Stimulated activated CD8-positive, alpha-beta memory T cell treated with anti-CD3 and anti-CD28 coated beads, Interleukin-7, amount 100 ng/mL, for 4 hours (primary cell): ENCODE data around the gene SLC17A7.
"Not testable (repeated sequence)": the region's sequence is repeated elsewhere in the genome, so short reads cannot be mapped to it uniquely, and the experiment has no call there.

Experiments used
- DNase-seq, 2 donors: peaks; one replicate each; pipeline ENCODE4 v3.0.0-alpha.2; 2020; ENCODE audit warnings: low read depth in 2 of 2

Gene SLC17A7

DNA sequence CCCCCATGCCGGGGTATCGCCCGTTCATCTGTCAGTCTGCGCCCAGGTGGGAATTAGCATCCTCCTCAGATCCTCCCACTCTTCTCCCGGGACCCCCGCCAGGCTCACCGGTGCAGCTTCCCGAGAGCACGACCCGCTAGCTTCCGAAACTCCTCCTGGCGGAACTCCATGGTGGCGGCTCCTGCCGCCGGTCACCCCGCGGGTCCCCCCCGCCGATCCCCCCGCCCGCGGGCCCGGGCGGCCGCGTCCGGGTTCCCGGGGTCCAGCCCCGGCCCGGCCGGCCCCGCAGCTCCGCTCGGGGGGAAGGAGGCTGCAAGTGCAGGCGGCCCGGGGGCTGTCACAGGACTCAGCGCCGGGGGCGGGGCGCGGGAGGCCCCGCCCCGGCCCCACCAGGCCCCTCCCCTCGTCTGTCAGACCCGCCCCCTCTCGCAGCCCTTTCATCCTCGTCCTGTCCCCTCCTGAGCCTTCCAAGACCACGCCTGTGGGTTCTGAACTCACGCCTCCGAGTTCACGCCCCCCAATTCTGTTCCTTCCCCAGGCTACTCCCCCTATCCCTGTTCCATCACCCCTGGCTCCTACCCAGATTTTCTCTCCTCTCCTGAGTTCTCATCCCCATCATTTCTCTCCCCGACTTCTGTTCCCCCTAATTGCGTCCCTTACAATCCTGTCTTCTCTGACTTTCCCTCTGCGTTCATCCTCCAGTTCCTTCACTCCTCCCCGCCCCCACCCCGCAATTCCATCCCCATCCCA, at the start of gene SLC17A7:
Gene SLC17A7 (minus strand): TSS at position 318 of the 750 bp plus-strand sequence. CDS start 148 bp downstream, at position 170.
- DNase-seq = no peak

DNA sequence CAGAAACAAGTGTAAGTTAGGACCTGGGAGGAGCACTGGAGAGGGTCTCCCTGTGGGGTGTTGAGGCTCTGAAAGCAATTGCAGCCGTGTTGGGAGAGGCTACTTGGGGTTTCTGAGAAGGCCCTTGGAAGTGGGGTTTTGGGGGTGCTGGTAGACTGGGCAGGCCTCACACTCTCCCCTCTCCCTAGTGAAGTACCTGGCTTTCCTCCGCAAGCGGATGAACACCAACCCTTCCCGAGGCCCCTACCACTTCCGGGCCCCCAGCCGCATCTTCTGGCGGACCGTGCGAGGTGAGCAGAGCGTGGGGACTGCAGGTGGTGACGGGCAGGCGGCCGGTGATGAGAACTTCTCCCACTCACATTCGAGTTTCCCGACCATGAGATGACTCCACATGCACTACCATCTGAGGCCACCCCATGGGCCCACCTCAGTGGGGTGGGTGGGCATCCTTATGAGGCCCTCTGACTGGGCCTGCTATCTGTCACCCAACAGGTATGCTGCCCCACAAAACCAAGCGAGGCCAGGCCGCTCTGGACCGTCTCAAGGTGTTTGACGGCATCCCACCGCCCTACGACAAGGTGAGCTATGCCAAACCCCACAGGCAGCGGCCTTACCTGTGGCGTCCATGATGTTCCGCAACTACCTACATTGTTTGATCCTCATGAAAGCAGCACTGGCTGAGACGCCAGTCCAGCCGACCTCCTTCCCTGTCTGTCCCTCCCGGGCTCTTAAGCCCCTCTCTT, 49.1 kb upstream of the SLC17A7 start:
- no peak for DNase-seq

DNA sequence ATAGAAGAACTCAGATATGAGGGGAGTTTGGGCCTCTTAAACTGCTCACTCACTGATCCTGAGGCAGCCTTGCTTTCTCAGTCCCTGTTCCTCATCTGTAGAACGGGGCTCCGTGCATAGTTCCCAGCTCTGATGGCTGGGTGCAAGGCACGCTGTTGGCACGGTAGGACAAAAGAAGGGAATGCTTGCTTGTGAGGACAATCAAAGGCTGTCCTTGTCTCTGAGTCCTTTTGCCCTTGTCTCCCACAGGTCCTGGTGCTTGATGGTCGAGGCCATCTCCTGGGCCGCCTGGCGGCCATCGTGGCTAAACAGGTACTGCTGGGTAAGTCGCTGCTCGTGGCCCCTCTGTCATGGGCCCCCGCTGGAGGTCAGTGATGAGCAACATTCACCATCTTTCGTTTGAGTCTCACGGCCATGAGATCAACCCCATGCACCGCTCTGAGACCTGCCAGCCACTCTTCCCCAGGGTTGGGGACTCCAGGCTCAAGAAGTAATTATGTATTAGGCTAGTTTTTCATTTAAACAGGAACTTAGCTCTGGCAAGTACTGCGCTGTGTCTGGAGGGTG, 48.4 kb upstream of the SLC17A7 start:
- DNase-seq = no peak

DNA sequence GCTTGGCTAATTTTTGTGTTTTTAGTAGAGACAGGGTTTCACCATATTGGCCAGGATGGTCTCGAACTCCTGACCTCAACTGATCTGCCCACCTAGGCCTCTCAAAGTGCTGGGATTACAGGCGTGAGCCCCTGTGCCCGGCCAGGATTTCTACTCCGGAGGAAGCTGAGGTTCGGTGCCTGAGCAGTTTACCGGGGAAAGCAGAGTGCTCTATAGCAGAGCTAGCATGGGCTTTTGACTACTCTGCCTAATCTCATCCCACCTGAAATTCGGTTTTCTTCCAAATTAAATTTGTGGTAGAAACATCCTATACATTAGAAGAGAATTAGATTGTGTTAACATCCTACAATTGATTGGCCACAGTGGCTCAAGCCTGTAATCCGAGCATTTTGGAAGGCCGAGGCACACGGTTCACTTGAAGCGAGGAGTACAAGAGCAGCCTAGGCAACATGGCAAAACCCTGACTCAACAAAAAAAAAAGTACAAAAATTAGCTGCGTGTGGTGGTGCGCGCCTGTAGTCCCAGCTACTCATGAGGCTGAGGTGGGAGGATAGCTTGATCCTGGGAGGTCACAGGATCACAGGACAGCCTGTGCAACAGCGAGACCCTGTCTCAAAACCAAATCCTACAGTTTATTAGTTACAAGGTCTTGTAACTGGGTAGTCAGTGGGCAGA, 47.7 kb upstream of the SLC17A7 start:
- no peak for DNase-seq

DNA sequence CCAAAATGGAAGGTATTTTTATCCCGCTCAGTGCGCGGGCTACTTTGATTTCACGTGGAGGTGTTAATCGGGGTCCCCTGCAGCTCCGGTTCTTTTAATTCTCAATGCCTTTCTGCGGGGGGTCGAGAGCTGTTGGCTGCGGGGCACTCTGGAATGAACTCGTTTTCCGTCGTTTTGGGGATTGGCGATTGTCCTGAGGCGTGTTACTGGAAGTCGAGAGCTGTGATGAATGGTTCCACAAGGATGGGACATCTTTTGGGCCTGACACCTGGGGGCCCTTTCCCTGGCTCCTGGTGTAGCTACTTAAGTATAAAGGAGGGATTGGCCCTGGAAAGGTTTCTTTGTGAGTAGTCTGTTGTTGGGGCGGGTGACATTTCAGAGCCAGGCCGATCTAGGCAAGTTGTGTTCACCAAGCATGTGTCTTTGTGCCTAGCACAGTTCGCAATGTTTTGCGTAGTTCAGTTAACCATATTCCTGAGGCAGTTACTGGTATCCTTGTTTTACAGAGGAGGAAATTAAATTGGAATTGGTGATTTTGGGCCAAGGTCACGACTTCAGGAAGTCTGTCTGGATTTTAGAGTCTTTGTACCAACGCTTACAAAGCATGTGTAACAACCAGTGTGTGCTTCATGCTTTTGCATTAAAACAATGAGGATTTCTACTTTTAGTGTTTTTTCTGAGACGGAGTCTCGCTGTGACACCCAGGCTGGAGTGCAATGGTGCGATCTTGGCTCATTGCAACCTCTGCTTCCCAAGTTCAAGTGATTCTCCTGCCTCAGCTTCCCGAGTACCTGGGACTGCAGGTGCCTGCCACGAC, 46.9 kb upstream of the SLC17A7 start:
- DNase-seq = no peak

DNA sequence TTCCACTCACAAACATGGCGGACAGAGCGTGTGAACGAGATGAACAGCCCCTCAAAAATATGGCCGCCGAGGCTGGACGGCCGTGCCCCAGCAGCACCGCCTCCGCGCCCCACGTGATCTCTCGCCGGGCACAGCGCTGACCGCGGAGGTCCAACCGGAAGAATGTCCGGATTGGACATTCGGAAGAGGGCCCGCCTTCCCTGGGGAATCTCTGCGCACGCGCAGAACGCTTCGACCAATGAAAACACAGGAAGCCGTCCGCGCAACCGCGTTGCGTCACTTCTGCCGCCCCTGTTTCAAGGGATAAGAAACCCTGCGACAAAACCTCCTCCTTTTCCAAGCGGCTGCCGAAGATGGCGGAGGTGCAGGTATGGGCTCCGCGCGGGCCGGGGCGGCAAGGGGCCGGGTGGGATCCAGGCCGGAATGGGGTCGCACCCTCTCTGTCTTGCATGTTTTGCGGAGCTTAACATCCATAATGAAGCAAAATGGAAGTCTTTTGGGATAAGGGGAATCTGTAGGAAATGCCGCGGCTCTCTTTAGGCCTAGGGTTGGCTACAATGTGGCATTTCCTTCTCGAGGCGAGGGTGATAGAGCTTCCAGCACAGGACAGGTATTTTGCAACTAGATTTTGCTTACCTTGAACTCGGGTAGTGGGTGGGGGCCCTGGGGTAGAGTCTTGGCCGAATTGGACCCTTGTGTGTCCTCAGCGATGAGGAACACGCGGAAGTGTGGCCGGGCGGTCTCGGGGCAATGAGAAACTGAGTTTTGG, 46.1 kb upstream of the SLC17A7 start, which contains the start of gene RPL13A:
Gene RPL13A (plus strand): TSS at position 332 of the 769 bp plus-strand sequence. CDS start 22 bp downstream, at position 354.
- DNase-seq = peak; percentile 99 to 100

DNA sequence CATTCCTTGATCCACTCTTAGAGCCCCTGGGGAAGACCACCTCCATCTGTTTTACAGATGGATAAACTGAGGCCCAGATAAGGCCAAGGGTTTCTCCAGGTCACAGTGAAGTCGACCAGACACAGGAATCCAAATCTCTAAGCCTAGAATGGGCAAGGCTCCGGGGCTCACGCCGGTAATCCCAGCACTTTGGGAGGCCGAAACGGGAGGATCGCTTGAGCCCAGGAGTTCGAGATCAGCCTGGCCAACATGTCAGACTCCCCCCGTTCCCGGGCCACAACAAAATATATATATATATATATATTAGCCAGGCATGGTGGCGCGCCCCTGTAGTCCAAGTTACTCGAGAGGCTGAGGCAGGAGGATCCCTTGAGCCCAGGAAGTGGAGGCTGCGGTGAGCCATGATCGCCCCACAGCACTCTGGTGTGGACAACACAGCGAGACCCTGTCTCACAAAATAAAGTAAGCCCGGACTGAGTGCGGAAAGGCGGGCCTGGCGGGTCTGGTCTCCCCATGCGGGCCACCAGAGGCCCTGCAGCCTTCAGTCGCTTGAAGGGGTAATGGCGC, 45.5 kb upstream of the SLC17A7 start:
- no peak for DNase-seq

DNA sequence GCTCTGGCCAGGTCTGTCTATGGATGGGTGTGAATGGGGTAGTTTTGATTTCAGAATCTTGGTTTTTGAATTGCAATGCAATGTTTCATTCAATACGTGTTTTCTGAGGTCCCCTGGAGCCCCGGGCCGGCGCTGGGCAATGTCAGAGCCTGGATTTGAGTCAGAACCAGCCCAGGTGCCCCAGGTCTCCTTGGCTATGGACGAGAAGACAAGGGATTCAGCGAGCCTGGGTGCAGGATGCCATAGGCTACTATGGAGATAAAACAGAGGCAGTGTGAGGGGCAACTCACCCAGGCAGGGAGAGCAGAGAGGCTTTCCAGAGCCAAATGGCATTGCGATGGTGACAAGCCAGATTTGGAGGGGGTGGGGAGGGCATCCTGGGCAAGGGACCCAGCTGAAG, 44.9 kb upstream of the SLC17A7 start:
- no peak for DNase-seq

DNA sequence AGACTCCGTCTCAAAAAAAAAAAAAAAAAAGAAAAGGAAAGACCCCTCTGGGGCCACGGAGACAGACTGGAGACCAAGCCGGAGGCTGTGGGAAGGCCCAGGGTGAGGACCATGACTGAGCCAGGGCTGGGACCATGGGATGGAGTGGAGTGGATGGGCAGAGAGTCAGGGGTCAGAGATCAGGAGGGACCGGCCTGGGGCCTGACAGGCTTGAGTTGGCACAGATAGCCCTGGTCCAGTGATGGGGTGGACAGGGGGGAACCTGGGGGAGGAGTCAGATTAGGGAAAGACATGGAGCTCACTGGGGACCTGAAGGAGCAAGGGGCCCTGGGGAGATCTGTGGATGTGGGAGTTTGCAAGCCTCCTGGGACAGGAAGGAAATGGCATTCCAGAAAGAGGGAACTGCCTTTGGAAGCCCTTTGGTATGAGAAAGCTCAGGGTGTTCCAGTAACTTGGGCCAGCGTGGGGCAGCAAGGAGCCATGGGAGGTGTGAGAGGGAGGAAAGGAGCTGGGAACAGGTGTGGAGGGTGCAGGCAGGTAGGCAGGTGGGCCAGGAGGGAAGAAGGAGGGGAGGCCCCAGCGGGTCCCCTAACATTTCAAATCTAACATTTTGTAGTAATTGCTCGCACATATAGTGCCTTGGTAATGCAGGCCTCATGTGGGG, 39.8 kb upstream of the SLC17A7 start:
- no peak for DNase-seq

DNA sequence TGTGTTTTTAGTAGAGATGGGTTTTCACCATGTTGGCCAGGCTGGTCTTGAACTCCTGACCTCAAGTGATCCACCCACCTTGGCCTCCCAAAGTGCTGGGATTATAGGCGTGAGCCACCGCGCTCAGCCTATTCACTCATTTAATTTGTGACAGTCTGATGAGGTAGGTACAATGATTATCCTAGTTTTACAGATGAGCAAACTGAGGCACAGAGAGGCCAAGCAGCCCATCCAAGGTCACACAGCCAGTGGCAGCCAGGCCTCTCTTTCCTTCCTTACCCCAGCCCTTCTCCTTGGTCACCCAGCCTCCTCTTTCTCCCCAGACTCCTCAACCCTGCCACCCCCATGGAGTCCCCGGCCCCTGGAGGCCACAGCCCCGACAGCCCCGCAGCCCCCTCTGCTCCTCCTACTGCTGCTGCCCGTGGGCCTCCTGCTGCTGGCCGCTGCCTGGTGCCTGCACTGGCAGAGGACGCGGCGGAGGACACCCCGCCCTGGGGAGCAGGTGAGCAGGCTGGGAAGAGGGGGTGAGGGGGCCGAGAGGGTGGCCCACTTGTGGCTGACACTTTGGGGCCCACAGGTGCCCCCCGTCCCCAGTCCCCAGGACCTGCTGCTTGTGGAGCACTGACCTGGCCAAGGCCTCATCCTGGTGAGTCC, 38.8 kb upstream of the SLC17A7 start:
- no peak for DNase-seq

DNA sequence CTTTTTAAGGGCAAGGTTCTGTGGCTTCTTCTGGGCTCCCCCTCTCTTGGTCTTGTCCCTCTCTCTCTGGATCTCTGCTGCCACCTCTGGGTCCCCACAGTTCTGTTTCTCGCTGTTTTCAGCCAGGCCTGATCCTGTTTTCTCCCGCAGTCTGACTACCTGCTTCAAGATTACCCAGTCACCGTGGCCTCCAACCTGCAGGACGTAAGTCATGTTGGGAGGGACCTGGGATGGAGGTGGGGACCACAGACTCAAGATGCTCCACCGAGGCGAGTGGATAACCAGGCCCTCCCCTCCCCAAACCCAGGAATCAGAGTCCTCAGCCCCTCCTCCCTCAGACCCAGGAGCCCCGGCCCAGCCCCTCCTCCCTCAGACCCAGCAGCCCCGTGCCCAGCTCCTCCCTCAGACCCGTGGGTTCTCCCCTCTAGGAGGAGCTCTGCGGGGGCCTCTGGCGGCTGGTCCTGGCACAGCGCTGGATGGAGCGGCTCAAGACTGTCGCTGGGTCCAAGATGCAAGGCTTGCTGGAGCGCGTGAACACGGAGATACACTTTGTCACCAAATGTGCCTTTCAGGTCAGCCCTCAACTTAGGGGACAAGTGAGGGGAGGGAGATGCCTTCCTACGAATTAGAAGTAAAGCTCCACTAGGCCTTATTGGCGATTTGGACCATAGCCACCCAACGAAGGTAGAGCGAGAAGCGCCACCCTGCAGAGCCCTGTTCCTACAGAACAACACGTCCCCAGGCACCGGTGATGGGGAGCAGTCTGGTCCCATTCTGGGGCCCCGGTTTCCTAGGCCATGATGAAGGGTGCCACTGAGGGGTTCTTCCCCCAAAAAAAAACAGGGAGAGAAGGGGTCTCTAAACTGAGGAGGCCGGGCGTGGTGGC, 34.9 kb upstream of the SLC17A7 start:
- DNase-seq = no peak

DNA sequence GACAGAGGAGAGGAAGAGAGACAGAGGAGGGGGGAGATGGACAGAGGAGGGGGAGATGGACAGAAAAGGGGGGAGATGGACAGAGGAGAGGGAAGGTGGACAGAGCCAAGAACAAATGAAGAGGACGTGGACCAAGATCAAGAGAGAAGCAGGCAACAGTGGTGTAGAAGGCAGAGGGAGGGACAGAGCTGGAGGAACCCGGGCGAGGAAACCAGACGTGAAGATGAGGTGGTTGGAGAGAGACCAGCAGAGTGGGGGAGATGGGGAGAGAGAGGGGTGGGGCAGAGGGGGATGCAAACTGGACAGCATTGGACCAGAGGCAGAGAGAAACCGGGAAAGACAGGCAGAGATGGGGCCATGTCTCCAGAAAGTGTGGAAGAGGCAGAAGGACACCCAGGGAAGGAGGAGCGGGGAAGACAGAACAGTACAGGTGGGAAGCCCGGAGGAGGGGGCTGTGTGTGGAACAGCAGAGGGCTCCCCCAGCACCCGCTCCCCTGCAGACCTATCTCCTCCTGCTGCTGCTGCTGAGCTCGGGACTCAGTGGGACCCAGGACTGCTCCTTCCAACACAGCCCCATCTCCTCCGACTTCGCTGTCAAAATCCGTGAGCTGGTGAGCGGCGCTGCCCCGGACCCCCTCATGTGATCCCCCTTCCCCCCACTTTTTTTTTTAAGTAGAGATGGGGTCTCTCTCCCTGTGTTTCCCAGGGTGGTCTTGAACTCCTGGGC, 34.0 kb upstream of the SLC17A7 start:
- no peak for DNase-seq

DNA sequence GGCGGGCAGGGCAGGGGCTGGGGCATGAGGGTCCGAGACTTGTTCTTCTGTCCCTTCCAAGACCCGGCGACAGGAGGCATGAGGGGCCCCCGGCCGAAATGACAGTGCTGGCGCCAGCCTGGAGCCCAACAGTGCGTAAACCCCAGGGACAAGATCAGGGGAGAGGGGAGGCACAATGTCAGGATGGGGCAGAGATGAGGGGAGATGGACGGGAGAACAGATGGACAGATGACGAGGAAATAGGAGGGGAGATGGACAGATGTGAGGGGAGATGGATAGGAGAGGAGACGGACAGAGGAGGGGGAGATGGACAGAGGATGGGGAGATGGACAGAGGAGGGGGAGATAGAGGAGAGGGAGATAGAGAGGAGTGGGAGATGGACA, 33.2 kb upstream of the SLC17A7 start:
- no peak for DNase-seq

DNA sequence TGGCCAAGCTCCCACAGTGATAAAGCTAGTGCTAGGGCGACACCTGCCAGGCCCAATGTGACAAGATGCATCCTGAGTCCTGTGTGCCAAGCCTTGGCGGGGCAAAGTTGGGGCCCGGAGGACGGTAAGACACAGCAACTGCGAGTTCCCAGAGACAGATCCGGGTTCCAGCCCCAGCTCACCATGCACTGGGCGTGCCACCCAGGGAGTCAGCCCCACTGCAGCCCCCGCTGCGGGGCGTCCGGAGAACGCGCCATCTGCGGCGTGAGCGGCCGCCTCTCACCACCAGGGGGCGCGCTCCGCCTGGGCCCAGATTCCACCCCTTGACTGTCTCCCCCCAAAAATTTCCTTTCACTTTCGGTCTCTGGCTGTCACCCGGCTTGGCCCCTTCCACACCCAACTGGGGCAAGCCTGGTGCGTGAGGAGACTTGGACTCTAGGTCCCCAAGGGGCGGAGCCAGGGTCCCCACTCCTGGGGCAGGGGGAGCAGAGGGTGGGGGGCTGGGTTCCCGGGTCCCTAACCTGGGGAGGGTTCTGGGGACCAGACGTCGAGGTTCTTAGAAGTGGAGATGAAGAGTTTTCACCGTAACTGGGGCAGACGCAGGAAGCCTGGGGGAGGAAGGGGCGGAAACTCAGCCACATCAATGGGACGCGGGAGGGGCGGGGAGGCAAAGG, 32.7 kb upstream of the SLC17A7 start, which contains the start of gene FLT3LG:
Gene FLT3LG (plus strand): TSS at position 348 of the 674 bp plus-strand sequence. CDS start 425 bp downstream, outside the sequence.
- DNase-seq = peak; percentile 87 to 90

DNA sequence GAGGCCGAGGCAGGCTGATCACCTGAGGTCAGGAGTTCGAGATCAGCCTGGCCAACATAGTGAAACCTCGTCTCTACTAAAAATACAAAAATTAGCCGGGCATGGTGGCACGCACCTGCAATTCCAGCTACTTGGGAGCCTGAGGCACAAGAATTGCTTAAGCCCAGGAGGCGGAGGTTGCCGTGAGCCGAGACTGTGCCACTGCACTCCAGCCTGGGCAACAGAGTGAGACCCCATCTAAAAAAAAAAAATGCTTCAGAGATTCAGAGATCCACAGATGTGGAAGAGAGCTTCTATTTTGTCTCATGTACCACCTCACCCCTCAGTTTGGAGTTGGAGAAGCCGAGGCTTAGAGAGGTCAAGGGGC, 32.2 kb upstream of the SLC17A7 start:
- DNase-seq = not testable (repeated sequence)

DNA sequence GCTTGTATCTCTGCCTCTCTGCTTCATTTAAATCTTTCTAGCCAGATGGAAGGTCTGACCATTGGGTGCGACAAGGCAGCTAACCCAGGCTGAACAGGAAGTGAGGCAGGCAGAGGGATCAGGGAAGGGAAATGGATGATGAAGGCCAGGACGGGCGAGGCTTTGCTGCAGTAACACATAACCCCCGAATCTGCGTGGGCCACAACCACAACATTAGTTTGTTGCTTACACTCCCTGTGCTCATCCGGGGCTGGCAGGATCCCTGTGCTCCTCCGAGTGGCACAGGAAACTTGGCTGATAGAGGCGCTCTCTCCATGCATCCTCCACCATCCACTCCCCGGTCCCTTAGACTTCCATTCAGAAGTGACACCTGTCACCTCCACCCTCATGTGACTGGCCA, 31.6 kb upstream of the SLC17A7 start:
- no peak for DNase-seq

DNA sequence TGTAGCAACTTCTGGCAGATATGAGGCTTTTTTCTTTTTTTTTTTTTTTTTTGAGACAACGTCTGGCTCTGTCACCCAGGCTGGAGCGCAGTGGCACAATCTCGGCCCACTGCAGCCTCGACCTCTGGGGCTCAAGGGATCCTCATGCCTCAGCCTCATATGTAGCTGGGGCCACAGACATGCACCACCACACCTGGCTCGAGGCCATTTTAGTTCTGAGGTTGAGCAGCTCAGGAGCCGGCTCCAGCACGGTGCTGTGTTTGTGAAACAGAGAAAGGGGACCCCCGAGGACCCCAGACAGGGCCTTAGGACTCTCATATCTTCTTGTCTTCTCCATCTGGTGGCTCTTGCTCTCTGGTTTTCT, 29.3 kb upstream of the SLC17A7 start:
- no peak for DNase-seq
